HG03045 (cell line): ENCODE measurements around the gene OR56B1.

ENCODE experiments used
- ATAC-seq: cut with Tn5 transposase; IDR thresholded peaks from one replicate; pipeline ENCODE4 v1.9.1; 2021; ENCODE audit warnings: mild to moderate bottlenecking, moderate library complexity; ENCODE audit not compliant: unreplicated experiment

OR56B1 gene

DNA sequence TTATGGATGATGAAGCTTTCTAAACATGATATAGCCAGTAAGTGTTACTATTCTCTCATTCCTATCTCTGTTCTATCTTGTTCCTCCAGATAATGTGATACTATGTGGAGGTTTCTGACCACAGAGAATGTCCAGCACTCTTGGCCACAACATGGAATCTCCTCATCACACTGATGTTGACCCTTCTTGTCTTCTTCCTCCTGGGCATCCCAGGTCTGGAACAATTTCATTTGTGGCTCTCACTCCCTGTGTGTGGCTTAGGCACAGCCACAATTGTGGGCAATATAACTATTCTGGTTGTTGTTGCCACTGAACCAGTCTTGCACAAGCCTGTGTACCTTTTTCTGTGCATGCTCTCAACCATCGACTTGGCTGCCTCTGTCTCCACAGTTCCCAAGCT is 9.9 kb upstream of the OR56B1 start:
- no peak for ATAC-seq

DNA sequence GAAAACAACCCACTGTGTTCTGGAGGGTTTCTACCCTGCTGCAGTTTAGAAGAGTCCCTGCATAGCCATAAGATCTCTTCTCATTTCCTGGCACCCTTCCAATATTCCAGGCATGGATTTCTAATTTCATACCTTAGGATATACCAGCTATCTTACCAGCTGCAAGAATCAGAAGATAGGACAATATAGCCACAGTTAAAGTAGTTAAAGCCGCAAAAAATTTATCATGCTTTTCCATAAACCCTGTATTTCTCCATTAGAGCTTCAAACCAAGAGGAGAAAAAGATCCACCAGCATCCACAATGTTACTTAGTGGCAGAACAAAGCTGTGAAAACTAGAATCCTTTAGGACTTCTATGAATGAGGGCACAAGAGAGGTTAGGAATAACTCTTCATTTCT is 8.6 kb upstream of the OR56B1 start:
- no peak for ATAC-seq

DNA sequence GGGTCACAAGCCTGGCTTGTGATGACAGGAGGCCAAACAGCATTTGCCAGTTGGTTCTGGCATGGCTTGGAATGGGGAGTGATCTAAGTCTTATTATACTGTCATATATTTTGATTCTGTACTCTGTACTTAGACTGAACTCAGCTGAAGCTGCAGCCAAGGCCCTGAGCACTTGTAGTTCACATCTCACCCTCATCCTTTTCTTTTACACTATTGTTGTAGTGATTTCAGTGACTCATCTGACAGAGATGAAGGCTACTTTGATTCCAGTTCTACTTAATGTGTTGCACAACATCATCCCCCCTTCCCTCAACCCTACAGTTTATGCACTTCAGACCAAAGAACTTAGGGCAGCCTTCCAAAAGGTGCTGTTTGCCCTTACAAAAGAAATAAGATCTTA is 843 bp downstream of the OR56B1 start:
- no peak for ATAC-seq

DNA sequence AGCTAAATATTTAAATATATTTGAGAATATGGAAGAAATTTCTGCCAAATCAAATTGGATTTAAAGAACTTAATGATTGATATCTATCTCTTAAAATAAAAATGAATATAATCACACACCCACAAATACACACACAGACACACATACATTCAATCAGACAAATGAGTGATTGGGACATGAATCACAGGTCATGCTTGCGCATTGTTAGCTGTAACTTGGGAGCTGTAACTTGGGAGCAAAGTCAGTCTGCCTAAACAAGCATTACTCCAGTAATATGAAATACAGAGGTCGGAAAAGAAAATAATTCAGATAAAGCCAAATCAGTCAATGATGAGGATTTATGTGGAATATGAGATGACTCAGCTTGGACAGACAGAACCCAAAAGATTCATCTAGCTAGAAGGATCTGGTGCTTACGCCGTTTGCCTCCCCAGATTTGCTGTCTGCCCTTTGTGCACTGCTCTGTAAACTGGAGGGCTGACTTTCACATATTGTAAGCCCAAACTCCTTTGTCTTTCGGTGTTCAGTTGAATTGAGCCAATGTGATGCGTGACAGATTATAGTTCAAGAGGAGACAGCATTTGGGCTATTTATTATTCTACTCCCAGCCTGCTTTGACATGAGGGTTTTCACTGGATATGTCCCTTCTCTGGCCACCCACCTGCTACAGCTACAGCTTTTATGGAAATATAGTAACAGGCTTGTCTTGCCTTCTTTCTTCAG is 1.6 kb downstream of the OR56B1 start:
- ATAC-seq = no peak

DNA sequence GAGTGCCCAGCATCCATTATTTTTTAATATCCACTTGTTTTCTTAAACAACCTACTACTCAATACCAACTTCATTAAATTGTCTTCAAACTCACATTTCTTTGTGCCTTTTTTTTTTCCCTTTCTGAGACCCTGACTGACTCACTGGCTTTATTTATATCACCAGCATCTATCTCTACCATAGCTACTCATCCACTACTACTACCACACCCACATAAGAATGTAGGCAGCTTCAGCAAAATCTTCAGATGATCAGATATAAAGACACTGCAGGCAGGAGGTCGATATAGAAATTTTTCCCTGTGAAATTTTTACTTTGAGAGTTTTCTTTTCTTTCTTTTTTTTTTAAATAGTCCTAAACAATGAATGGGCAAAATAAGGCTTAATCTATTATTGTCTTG is 2.2 kb downstream of the OR56B1 start:
- ATAC-seq = no peak

DNA sequence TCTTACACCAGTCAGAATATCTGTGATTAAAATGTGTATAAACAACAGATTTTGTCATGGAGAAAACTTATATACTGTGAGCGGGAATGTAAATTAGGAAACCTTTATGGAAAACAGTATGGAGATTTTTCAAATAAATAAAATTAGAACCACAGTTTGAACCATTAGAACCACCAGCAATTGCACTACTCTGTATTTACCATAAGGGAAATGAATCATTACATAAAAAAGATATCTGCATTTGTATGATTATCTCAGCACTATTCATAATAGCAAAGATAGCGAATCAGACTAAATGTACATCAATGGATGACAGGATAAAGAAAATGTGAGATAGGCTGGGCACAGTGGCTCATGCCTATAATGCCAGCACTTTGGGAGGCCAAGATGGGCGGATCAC is 10.4 kb downstream of the OR56B1 start:
- no peak for ATAC-seq

DNA sequence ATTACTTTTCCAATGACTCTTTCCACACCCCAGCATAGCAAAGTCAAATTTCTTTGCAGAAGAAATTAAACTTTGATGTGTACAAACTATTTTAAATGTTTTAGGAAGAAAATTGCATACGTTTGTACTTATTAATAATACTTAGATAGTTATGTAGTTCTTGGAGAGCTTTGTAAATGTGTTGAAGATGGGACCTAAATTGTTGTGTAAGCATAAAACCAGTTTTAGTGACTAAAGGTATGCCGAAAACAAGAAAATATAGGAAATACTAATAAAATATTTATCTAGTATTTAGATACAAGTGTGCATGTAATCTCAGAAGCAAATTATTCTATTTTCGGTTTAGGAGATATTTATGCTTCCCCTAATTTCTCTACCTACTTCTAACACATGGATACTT is 13.6 kb downstream of the OR56B1 start:
- no peak for ATAC-seq

DNA sequence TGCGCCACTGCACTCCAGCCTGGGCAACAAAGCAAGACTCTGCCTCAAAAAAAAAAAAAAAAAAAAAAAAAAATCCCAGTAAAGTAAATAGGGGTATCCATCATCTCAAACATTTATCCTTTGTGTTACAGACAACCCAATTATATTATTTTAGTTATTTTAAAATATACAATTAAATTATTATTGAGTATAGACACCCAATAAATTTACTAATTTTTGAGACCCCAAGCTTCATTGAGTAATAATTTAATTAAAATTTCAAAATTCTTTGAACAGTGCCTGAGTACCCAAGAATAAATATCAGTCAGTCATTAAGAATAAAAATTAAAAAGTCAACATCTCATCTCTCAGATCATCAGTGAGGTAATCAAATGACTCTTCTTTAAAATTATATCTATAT is 17.7 kb downstream of the OR56B1 start, which contains the start of gene OR52N4:
Gene OR52N4 (plus strand): TSS at position 301 of the 400 bp plus-strand sequence. CDS start 498 bp downstream, outside the sequence.
- ATAC-seq = no peak

DNA sequence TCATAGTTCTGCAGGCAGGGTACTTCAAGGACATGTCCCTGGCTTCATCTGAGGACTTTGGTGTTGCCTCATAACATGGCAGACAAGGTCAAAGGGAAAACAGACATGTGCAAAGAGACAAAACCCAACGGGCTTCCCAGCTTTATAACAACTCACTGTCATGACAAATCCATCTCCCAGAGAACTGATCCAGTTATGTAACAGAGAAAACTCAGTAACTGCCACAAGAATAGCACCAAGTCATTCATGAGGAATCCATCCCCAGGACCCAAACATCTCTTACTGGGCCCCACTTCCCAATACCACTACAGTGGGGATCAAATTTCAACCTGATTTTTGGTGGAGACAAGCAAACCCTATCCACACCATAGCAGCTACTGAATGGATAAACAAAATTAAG is 30.8 kb downstream of the OR56B1 start:
- ATAC-seq = no peak

DNA sequence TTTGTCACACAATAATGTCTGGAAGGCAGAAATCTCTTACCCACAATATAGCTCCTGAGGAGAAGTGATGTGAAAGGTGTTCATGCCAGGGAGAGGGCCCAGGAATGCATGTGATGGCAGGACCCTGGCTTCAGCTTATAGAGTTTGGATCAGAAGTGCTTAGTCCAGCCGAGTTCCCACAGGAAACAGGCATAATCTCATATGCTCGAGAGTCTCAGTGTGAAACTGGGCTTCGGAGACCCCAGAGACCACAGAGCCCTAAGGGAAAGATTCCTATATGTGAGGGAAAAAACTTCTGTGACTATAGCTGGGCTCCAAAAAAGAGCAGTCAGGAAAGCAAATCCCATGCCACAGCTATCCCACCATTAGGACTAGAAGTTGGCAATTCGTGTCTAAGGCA is 47.0 kb downstream of the OR56B1 start, which contains the start of gene OR52N5:
Gene OR52N5 (minus strand): TSS at position 101 of the 400 bp plus-strand sequence. CDS start 4,721 bp downstream, outside the sequence.
- no peak for ATAC-seq
